HG02588 (cell line): ENCODE results near the gene CUL1.

ENCODE experiments used
- ATAC-seq: cut with Tn5 transposase; IDR thresholded peaks from one replicate; pipeline ENCODE4 v1.9.1; 2021; ENCODE audit warnings: mild to moderate bottlenecking, moderate library complexity; ENCODE audit not compliant: unreplicated experiment

Gene CUL1

GRCh38 chr7:148715027-148715426 is 16.3 kb downstream of the CUL1 start:
- ATAC-seq: no peak

GRCh38 chr7:148717266-148717793 is 18.6 kb downstream of the CUL1 start:
- no peak for ATAC-seq

GRCh38 chr7:148718431-148718830 is 19.7 kb downstream of the CUL1 start:
- no peak for ATAC-seq

- ATAC-seq: no peak
Measured at GRCh38 chr7:148719753-148720152, 21.1 kb downstream of the CUL1 start.

GRCh38 chr7:148720472-148720871 is 21.8 kb downstream of the CUL1 start:
- ATAC-seq: no peak

GRCh38 chr7:148721390-148721789 is 22.7 kb downstream of the CUL1 start:
- ATAC-seq: no peak

GRCh38 chr7:148722340-148723165 is 23.9 kb downstream of the CUL1 start:
- no peak for ATAC-seq

- no peak for ATAC-seq
Measured at GRCh38 chr7:148723166-148723559, 24.5 kb downstream of the CUL1 start.

- ATAC-seq: no peak
Measured at GRCh38 chr7:148723846-148724245, 25.1 kb downstream of the CUL1 start.

- ATAC-seq: no peak
Measured at GRCh38 chr7:148726385-148726784, 27.7 kb downstream of the CUL1 start.

- no peak for ATAC-seq
Measured at GRCh38 chr7:148727501-148728278, 29.0 kb downstream of the CUL1 start.

- no peak for ATAC-seq
Measured at GRCh38 chr7:148729984-148730733, 31.5 kb downstream of the CUL1 start.

- no peak for ATAC-seq
Measured at GRCh38 chr7:148732862-148733261, 34.2 kb downstream of the CUL1 start.

- no peak for ATAC-seq
Measured at GRCh38 chr7:148733496-148733895, 34.8 kb downstream of the CUL1 start.

- no peak for ATAC-seq
Measured at GRCh38 chr7:148735141-148735540, 36.4 kb downstream of the CUL1 start.

- no peak for ATAC-seq
Measured at GRCh38 chr7:148735967-148736366, 37.3 kb downstream of the CUL1 start.

- no peak for ATAC-seq
Measured at GRCh38 chr7:148738737-148739535, 40.2 kb downstream of the CUL1 start.

- ATAC-seq: no peak
Measured at GRCh38 chr7:148746135-148746534, 47.4 kb downstream of the CUL1 start.

- no peak for ATAC-seq
Measured at GRCh38 chr7:148747274-148747673, 48.6 kb downstream of the CUL1 start.
